Tracheal epithelial cell (primary cell): ENCODE data around the gene PUM2. TPM values are rescaled to one million over a fixed set of nuclear protein-coding genes. Genes with fewer than 3 reads are reported as not detected.

ENCODE experiments used
- total RNA-seq: library from RNA; depleted of rRNA; stranded (reverse); fragments of >200 nt; gene quantifications from 2 replicates; pipeline ENCODE4 v1.2.1, GENCODE V29; 2014

Gene PUM2, protein sequence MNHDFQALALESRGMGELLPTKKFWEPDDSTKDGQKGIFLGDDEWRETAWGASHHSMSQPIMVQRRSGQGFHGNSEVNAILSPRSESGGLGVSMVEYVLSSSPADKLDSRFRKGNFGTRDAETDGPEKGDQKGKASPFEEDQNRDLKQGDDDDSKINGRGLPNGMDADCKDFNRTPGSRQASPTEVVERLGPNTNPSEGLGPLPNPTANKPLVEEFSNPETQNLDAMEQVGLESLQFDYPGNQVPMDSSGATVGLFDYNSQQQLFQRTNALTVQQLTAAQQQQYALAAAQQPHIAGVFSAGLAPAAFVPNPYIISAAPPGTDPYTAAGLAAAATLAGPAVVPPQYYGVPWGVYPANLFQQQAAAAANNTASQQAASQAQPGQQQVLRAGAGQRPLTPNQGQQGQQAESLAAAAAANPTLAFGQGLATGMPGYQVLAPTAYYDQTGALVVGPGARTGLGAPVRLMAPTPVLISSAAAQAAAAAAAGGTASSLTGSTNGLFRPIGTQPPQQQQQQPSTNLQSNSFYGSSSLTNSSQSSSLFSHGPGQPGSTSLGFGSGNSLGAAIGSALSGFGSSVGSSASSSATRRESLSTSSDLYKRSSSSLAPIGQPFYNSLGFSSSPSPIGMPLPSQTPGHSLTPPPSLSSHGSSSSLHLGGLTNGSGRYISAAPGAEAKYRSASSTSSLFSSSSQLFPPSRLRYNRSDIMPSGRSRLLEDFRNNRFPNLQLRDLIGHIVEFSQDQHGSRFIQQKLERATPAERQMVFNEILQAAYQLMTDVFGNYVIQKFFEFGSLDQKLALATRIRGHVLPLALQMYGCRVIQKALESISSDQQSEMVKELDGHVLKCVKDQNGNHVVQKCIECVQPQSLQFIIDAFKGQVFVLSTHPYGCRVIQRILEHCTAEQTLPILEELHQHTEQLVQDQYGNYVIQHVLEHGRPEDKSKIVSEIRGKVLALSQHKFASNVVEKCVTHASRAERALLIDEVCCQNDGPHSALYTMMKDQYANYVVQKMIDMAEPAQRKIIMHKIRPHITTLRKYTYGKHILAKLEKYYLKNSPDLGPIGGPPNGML
- 43.6 and 60.3 TPM in 2 replicates for total RNA-seq

DNA sequence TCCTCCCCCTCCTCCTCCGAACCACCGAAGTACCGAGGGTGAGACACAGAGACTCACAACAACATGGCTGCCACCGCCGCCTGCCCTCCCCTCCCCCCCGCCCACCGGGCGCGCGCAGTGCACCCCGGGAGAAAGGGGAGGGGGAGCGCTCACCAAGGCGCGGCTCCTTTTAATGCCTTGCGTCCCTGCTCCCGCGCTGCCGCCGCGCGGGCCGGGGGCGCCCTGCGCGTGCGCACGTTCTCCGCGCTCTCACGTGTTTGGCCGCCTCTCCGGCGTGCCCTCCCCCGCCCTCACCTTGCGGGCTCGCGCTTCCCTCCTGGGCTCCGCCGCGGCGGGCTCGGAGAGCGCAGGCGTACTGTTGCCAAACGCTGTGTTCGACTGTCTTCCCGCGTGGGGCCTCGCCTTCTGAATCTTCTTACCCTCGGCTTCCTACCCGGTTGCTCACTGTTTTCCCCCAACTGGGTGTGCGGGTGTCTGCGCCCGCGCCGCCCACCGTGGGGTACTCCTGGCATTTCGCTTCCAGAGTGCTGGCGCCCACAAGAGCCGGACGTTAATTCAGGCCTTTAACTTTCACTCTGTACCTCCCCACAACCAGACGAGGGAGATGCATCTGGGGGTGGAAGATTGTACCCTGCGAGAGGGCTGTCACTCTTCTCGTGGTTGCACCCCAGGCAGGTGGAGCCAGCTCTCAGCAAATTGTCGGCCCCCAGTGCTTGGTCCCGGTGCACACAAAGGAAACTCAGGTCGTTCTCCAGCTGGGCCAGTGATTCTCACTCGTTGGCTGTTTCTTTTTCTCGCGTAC, at the start of gene PUM2:
TSS of gene PUM2 (minus strand) at position 92 of the 802 bp plus-strand sequence. CDS start 23,484 bp downstream, outside the sequence.

DNA sequence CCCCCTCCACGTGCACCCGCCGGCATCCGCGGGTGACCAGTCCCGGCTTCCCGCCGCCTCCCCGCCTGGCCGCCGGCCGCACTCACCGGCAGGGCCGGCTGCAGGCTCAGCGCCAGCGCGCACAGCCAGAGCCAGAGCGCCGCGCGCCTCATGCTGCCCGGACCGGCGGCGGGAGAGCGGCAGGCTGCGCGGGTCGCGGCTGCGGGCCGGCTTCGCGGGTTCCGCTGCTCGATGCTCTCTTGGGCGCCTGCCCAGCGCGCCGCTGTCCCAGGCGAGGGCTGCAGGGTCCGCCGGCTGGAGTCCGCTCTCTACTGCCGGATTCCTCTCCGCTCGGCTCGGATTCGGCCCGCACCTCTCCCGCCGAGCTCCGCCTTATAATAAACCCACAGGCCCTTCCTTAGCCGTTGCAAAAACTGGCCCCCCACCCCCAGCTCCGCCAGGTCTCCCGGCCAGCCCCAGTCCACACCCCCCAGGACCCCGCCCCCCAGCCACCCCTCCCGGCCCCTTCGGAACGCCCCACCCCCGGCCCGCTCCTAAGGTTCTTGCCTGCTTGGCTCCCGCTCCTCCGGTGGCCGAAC, 125.8 kb downstream of the PUM2 start, which contains the start of gene SDC1:
TSS of gene SDC1 (minus strand) at position 415 of the 578 bp plus-strand sequence. CDS start at position 152, 263 bp downstream.

Other genes with a start within 250 kb of the PUM2 start
- gene SDC1, start 125.7 kb downstream of the PUM2 start, total RNA-seq: 788 and 1,471 TPM in 2 replicates
- 75.2 and 142 TPM in 2 replicates for gene RHOB, start 96.2 kb upstream of the PUM2 start, total RNA-seq